NCI-H1930 (cell line): ENCODE measurements around the gene NPIPA5.
"Not testable (repeated sequence)": the region's sequence is repeated elsewhere in the genome, so short reads cannot be mapped to it uniquely, and the experiment has no call there.

Source experiments
- DNase-seq, 2 experiments: peaks; one replicate each; lab custom pipeline; 2025; lab: John Stamatoyannopoulos, UW

The NPIPA5 gene

DNA sequence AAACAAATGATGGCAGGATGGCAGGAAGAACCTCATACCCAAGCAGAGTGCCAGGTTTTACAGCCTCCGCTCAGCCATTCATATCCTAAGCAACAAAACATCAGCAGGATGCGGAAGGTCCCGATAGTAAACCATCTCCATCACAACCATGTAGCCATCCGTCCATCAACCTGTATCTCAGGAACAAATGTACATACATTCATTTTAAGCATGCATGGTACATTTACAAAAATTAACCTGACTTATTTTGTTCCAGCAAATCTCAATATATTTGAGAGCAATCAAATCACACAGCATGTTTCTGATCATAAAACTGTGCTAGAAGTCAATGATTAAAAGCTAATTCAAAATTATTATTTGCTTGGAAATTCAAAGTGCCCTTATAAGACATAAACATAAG lies at the start of gene NPIPA5:
TSS of gene NPIPA5 (minus strand) at position 101 of the 400 bp plus-strand sequence. CDS start at position 101, 0 bp downstream.
- DNase-seq: not testable (repeated sequence)

DNA sequence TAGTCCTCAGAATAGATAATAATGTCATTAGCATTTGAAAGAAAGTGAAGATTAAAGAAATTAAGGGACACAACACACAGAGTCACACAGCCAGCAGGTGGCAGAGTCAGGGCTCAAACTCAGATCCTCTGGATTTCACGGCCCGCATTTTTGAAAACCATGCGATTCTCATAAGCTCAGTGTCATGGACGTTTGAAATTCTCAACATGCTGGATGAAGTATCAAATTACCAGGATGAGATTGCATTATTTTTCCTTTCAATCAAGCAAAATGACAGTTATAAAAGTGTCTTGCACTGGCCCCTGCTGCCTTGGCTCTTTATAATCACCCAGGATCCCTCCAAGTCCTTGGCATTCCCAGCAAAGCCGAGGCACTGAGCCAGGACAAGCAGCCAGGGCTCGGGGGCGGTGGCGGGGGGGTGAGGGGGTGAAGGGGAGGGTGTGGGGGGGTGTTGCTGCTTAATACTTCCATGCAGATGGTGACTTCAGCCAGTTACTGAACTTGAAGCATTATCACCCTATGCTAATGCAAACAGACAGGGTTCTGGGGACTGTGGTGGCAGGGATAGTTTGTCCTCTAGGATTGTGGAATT lies 49.6 kb upstream of the NPIPA5 start:
- no peak for DNase-seq

DNA sequence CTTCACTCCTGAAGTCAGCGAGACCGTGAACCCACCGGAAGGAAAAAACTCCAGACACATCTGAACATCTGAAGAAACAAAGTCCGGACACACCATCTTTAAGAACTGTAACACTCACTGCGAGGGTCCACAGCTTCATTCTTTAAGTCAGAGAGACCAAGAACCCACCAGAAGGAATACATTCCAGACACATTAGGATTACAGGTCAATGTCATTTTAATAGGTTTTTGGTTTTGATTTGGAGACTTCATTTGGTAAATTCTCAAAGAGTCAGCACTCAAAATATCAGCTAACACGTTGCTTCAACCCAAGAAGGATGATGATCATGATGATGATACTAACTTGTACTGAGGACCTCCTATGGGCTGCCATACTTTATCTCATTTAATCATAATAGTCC lies 48.7 kb upstream of the NPIPA5 start:
- DNase-seq: no peak

DNA sequence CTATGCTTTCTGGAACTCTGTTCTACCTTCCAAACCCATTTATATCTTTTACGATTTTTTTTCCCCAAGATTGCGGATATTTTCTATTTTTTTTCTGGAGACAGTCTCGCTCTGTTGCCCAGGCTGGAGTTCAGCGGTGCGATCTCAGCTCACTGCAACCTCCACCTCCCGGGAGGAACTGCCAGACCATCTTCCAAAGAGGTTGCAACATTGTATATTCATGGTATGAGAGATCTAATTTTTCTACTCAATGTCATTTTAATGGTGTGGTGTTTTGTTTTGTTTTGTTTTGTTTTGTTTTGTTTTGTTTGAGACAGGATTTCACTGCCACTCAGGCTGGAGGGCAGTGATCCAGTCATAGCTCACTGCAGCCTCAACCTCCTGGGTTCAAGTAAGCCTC lies 47.8 kb upstream of the NPIPA5 start:
- no peak for DNase-seq

DNA sequence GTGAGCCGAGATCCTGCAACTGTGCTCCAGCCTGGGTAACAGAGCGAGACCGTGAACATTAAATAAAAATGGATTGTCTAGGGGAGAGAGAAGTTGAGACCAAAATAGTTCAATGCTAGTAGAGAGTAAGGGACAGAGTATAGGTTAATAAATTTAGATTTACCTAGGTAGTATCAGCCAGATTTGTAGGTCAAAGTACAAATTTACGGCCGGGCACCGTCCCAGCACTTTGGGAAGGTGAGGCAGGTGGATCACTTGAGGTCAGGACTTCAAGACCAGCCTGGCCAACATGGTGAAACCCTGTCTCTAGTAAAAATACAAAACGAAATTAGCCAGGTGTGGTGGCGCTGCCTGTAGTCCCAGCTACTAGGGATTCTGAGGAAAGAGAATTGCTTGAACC lies 44.1 kb upstream of the NPIPA5 start:
- no peak for DNase-seq

DNA sequence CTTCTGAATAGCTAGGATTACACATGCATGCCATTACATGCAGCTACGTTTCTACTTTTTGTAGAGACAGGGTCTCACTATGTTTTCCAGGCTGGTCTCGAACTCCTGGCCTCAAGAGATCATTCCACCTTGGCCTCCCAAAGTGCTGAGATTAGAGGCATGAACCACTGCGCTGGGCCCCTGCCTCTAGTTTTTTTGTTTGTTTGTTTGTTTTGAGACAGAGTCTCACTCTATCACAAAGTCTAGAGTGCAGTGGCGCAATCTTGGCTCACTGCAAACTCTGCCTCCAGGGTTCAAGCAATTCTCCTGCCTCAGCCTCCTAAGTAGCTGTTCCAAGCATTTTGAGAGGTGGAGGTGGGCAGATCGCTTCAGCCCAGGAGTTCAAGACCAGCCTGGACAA lies 43.6 kb upstream of the NPIPA5 start:
- DNase-seq: not testable (repeated sequence)

DNA sequence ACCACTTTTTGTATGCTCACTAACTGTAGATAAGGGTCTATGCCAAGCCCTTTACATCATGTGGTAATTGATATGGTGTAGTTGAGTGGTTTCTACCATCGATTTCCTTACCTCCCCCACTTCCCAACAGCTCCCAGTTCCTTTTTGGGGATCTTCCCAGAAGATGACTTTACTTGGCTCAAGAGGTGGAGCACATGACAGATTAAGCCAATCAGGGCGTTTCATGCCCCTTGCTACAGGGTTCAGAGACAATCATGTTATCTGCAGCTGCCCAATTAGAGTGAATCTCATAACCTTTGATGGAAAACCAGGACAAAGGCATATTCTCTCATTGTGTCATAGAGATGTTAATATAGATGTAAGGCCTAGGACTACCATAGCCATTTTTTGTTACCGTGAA lies 40.1 kb upstream of the NPIPA5 start:
- no peak for DNase-seq

DNA sequence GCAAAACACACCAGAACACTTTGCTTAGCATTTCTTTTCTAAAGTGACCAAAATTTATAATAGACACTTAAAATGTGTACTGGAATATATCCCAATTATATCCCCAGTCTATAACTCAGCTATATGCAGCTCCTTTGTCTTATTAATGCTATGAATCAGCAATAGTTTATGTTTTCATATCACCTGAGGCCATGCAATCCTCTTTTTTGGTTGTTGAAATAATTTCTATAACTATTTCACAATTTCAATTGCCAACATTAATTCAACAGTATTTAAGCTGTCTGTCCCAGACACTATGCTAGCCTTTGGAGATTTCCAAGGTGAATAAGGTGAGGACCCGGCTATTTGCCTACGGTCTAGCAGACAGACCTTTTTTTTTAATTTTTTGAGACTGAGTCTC lies 39.1 kb upstream of the NPIPA5 start:
- no peak for DNase-seq

DNA sequence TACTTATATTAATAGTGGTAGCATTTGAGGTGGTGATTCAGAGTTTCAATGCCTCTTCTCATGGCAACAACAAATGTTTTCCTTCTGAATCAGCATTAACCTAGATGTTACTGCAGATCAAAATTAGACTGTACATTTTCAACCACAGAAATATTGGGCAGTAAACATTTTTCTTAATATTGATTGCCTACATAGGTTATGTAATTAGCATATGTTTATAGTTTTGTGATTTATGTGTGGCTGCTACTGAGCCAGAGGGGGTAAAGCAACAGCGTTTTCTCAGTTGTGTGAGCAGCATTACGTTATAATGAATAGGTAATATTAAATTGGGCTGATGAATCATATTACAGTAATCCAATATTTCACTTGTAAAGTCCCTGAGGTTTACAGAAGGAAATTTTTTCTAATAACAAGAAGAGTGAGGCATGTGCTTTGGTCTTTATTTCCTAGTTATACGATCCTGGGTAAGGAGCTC lies 37.5 kb upstream of the NPIPA5 start:
- DNase-seq: no peak

DNA sequence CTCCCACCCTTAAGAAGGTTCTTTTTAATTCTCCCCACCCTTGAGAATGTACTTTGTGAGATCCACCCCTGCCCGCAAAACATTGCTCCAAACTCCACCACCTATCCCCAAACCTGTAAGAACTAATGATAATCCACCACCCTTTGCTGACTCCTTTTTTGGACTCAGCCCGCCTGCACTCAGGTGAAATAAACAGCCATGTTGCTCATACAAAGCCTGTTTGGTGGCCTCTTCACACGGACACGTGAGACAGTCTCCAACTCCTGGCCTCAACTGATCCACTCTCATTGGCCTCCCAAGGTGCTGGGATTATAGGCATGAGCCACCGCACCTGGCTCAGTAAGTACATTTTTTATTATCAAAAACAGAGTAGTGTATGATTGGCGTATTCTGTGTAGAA lies 31.4 kb upstream of the NPIPA5 start:
- not testable (repeated sequence) for DNase-seq

DNA sequence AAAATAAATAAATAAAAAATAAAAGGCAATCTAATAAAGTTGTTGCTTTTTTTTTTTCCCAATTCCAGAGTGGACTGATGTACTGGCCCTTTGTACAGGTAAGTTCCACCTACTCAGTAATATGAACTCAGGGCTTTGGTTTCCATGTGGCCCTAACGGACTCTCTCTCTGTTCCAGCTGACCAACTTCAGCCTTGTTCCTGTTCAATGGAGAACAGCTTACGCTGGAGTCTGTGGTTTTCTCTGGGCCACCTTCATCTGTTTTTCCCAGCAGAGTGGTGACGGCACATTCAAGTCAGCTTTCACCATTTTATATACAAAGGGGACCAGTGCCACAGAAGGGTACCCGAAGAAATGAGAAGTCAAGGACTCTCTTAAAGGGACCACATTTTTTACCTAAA lies 29.7 kb upstream of the NPIPA5 start:
- DNase-seq: not testable (repeated sequence)

DNA sequence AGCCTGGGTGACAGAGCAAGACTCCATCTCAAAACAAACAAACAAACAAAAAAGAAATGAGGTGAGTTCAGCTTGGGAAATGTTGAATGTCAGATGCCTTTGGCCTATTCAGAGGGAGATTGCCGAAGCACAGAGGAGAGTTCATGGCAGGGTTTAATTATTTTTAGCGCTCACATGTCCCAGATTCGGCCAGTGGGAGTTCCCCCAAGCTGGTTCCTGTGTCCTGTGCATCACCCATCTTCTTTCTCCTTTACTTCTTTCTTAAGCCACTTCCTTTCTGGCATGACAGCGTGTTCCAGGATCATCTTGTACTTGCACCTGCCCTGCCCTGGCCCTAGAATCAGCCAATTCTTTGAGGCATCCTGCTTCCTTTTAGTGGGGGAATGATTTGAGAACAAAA lies 26.7 kb upstream of the NPIPA5 start:
- no peak for DNase-seq

DNA sequence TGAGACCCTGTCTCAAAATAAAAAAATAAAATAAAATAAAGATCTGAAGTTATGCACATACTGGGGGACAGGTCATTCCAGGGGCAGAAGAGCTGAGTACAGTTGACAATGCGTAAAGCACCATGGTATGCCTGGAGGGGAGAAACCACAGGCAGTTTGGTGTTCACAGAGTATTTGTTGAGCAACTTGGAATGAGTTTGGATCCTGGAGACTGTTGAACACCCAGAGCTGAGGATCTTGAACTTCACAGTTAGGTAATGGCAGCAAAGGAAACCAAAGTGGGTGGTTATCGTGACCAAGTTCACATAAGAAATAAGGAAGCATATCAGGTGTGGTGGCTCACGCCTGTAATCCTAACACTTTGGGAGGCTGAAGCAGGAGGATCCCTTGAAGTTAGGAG lies 26.0 kb upstream of the NPIPA5 start:
- DNase-seq: not testable (repeated sequence)

DNA sequence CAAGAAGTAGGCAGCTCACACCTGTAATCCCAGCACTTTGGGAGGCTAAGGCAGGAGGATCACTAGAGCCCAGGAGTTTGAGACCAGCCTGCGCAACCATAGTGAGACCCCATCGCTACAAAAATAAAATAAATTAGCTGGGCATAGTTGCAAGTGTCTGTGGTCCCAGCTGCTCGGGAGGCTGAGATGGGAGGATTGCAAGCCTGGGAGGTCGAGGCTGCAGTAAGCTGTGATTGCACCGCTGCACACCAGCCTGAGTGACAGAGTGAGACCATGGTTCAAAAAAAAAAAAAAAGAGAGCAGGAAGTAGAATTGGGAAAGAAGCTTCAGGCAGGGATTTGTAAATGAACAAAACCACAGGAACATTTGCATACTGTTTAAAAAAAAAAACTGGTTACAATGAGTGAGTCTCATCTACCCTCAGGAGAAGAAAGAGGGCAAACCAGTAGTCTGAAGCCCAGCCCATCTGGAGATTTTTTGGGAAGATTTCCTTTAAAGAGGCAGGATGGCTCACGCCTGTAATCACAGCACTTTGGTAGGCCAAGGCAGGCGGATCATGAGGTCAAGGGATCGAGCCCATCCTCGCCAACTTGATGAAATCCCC lies 25.4 kb upstream of the NPIPA5 start:
- DNase-seq: no peak

DNA sequence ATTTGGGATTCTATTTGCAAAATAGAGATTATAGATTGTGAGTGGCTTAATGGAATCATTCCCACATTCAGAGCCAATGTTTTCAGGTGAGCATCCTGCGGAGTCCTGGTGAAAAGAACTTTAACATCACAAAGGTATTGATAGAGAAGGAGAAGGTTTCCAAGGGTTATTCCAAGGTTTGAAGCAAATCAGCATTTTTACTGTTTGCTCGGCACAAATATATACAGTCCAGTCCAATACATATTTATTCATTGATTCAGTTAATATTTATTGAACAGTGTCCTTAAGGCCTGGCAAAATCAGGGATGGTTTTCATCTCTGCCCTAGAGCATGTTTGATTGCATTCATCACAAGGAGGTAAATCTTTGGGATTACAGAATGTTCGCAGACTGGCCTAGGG lies 23.9 kb upstream of the NPIPA5 start:
- DNase-seq: no peak

DNA sequence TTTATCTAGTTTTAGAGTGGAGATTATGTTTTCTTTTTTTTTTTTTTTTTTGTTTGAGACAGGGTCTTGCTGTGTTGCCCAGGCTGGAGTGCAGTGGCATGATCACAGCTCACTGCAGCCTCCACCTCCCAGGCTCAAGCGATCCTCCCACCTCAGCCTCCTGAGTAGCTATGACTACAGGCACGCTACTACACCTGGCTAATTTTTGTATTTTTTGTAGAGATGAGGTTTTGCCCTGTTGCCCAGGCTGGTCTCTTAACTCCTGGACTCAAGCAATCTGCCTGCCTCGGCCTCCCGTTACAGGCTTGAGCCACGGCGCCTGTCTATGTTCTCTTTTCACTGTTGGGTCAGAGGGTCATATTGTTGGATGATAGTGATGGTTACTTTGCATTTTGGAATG lies 22.2 kb upstream of the NPIPA5 start:
- DNase-seq: not testable (repeated sequence)

DNA sequence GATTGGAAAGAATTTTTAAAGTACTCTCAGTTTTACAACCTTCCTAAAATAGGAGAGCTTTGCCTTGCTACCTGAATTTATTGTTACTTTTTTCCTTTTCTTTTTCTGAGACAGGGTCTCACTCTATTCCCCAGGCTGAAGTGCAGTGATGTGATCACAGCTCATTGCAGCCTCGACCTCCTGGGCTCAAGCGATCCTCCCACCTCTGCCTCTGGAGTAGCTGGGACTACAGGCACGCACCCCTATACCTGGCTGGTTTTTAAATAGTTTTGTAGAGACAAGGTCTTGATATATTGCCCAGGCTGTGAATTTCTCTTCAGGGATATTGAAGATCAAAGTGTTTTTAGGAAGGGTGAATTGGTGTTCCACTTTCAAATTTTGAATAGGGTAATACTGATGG lies 21.2 kb upstream of the NPIPA5 start:
- no peak for DNase-seq

DNA sequence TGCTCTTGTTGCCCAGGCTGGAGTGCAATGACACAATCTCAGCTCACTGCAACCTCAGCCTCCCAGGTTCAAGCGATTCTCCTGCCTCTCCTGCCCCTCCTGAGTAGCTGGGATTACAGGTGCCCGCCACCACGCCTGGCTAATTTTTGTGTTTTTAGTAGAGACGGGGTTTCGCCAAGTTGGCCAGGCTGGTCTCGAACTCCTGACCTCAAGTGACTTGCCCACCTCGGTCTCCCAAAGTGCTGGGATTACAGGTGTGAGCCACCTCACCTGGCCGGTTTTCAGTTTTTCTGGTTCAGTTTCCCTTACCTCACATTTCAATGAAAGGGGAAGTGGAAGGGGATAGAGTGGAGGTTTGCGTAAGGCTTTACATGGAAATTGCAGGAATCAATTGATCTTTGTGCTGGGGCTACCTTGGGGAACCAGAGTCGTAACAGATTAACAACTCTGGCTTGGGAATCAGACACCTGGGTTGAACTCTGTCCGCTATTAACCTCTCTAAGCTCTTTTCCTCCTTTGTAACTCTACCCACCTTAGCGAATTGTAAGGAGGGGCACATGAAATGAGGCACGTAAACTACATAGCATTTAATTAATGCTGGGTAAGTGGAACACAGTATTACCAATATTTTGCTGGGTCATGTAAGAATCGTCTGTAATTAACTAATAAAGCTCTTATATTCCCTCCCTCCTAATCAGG lies 20.7 kb upstream of the NPIPA5 start:
- DNase-seq: no peak

DNA sequence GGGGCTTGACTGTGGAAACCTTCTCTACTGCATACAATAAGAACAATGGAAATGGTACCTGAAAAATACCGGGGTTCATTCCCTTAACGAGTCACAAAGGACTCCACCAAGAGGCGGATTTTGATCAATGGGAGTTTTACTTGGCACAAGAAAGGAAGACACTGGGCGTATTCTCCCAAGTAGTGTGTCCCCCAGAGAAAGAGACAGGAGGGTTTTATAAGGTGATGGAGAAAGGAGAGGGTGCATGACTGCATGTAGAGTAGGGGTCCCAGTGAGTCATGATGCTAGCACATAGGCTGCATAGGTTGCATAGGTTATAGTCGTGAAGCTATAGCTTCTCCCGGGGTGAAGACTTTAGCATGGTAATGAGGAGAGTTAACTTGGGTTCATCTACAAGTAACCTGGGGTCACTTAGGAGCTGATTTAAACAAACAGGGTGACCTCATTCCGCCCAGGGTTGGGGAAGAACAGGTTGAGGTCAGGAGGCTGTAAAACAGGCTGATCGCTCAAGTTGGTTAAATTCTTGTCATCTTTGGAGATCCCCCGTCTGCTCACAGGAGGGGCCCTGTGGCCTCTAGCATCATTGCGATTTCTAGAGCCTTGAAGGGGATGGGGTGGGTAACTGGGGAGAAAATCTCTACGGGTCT lies 19.0 kb upstream of the NPIPA5 start:
- no peak for DNase-seq

DNA sequence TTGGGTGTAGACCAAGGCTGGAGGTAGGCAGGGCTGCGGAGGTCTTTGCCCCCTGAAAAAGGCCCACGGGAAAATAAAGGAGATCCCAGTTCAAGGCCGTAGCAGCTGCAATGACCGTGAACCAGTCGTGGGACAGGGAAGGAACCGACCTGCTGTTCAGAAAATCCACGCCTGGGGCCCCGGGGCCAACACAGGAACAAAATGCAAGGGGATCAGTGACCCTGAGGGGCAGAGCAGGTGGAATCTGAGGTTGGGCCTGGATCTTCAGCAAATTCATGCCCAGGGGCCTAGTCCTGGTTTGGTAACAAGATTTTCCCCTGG lies 18.4 kb upstream of the NPIPA5 start:
- DNase-seq: not testable (repeated sequence)

DNA sequence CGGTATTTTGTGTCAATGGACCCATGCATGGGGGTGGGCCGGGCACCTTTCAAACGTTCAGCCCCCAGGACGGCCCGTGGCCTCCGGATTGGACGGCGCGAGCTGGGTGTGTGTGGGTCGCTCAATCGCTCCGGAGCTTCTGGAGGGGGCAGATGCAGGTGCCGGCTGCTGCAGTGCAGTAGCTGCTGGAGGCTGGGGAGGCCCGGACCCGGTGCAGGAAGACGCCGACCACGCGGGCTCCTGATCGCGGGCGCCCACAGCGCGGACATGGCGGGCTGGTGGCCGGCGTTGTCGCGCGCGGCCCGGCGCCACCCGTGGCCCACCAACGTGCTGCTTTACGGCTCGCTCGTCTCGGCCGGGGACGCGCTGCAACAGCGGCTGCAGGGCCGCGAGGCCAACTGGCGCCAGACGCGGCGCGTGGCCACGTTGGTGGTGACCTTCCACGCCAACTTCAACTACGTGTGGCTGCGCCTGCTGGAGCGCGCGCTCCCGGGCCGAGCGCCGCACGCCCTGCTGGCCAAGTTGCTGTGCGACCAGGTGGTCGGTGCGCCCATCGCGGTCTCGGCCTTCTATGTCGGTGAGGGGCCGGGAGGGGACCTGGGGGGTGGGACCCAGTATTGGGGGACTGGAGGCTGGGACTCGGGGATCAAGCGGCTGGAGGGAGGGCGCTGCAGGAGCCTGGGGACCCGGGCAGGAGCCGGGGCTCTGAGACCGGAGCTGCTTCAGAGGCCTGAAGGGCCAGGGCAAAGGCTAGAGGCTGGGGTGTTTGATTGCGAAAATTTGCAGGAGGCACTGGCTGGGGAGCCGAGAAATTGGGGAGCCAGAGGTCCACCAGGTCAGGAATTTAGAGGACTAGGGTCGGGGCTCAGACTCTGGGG lies 17.8 kb upstream of the NPIPA5 start, which contains the start of gene MPV17L:
TSS of gene MPV17L (plus strand) at position 124 of the 878 bp plus-strand sequence. CDS start at position 268, 144 bp downstream.
- DNase-seq: peak; percentile 39 to 65

DNA sequence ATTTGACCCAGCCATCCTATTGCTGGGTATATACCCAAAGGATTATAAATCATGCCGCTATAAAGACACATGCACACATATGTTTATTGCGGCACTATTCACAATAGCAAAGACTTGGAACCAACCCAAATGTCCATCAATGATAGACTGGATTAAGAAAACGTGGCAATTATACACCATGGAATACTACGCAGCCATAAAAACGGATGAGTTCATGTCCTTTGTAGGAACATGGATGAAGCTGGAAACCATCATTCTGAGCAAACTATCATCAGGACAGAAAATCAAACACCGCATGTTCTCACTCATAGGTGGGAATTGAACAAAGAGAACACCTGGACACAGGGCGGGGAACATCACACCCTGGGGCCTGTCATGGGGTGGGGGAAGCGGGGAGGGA lies 14.9 kb upstream of the NPIPA5 start:
- DNase-seq: not testable (repeated sequence)
